GM11168 (cell line): Measurements from ENCODE around the gene RESP18.
"Not testable (repeated sequence)": the region's sequence is repeated elsewhere in the genome, so short reads cannot be mapped to it uniquely, and the experiment has no call there.

ENCODE experiments used
- in situ Hi-C: fragments of 300-500 bp; cut with MboI; formaldehyde crosslinking; loops from one replicate; pipeline ENCODE4 v1.12.0; 2022; ENCODE audit warnings: low sequenced_read_pairs; ENCODE audit not compliant: unreplicated experiment

The RESP18 gene

DNA sequence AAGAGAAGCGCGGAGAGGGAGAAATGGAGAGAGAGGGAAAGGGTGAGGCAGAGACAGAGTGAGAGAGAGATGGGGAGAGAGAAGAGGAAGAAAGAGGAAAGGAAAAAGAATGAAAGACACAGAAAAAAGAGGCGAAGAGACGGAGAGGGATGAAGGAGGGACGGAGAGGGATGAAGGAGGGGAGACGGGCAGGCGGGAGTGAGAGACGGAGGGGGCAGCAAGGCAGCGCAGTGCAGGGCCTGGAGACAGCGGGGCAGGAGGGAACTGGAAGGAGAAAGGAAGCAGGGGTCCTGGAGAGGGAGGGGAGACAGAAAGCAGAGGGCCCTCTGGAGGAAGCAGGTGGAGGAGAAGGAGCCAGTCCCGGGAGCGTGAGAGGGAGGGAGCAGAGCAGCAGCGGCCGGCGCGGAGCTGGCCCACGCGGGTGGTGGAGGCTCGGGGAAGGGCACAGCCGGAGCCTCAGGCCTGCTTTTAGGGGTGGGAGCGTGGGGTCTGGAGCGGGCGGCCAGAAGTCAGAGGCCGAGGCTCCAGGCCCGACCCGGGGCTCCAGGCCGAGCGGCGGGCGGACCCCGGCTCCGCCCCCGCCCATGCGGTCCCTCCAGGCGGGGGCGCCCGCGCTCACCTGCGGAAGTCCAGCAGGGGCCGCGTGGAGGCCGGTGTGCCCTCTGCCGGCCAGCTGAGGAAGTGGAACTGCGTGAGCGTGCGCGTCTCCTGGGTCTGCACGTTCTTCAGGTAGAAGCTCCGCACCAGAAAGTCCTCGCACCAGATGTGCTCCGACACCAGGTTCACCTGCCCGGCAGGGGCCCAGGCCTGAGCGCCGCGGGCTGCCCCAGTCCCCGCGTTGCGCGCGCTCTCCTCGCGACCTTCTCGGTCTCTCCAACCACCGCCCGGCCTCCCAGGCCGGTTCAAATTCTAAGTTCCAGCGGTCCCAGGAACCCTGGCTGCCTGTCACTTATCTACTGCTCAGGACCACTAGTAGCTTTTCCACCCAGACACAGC is 37.9 kb downstream of the RESP18 start:
- in situ Hi-C loops, result no loop called here

DNA sequence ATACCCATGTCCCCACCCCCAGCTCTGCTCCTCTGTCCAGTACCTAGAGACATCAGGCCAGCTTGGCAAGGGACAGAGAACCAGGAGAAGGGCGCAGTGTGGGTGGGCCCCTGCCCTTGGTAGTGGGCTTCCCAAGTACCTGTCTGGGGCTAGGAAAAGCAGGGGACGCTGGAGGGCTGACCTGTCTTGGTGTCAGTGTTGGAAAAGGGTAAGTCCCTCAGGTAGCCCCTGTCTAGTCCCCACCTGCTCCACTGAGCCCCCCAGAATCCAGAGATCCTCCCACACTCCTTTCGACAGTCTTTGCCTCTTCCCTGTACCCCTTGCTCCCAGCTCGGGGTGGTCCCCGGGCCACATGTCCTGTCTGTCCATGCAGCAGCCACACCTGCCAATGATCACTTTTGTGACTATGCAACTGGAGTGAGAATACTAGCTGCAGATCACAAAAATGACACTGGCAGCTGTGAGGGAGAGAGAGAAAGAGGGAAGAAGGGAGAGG is 38.8 kb downstream of the RESP18 start:
- in situ Hi-C loops, result no loop called here

DNA sequence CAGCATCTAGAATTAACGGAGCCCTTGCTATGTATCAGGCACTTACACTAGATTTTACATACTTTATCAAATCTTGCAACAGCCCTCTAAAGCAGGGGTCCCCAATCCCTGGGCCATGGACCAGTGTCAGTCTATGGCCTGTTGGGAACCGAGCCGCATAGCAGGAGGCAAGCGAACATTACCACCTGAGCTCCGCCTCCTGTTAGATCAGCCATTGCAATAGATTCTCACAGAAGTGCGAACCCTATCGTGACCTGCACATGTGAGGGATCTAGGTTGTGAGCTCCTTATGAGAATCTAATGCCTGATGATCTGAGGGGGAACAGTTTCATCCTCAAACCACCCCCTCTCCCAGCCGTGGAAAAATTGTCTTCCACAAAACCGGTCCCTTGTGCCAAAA is 39.9 kb downstream of the RESP18 start:
- in situ Hi-C loops, result no loop called here

DNA sequence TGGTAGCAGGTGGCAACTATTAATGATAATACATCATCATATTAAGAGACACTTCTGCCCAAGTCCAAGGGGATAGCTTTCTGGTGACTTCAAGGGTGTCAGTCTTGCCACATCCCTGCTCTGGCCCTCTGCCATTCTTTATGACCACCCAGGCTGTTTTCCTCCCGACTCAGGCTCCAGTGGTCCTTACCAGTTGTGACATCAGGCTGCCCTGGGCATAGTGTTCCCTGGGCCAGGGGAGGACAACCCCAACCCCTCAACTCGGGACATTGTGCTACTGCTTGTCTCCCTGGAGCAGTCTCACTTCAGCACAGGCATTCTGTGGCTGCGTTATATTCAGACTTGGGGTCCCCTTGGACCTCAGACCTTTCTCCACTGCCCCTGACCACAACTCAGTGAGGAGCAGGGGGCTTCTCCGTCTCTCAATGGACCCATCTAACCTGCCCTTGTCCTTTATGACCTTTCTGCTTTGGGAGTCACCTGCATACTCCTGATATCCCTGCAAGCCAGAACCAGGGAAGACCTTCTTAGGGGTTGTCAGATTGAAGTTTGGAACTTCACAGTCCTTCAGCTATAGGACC is 40.5 kb downstream of the RESP18 start:
- in situ Hi-C loops, result no loop called here

DNA sequence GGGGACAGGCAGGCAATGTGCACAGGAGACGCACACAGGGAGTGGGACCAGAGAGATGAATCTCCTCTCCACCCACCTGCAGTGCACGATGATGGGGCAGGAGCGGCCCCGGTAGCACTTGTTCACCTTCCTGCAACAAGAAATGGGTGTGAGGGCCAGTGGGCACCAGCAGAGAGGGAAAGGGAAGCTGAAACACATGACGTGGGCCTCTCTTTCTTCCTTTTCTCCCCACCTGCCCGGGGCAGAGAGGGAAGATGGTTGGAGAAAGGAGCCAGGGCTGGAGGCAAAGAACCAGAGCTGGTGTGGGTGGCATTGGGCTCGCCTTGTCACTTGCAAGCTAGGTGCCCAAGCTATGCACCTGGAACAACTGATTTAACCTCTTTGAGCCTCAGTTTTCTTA is 41.1 kb downstream of the RESP18 start:
- in situ Hi-C loops, result no loop called here

DNA sequence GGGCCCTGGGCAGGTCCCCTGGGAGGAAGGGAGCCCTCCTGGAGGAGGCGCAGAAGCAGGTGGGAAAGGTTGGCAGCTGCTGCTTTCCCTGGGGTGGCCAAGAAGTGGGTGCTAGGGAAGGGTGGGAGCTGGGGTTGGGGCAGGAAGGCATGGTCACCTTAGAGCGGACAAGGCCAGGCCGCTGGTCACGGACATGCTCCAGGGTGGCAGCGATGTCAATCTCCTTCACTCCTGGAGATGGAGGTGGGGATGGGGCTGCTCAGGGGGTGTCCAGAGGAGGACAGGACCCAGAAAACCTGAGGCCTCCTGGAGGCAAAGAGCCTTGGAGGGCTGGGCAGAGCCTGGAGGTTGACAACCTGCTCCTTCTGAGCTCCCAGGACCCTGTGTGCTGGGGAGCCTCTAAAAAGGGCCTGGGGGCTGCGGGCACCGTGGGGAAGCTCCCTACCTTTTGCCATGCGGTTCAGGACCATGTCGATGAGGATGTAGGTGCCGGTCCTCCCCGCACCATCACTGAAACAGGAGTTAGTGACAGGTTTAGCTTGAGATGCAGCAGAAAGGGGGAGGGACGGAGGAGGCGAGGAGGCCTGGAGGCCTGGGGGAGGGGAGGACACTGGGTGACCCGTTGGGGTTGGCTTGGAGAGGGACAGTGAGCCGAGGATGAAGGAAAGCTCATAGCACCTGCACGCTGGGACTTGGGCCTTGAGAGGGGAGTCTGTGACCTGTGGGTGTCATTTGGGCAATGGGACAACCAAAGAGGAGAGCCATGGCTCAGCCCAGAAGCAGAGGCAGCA is 42.0 kb downstream of the RESP18 start:
- in situ Hi-C loops, result no loop called here

DNA sequence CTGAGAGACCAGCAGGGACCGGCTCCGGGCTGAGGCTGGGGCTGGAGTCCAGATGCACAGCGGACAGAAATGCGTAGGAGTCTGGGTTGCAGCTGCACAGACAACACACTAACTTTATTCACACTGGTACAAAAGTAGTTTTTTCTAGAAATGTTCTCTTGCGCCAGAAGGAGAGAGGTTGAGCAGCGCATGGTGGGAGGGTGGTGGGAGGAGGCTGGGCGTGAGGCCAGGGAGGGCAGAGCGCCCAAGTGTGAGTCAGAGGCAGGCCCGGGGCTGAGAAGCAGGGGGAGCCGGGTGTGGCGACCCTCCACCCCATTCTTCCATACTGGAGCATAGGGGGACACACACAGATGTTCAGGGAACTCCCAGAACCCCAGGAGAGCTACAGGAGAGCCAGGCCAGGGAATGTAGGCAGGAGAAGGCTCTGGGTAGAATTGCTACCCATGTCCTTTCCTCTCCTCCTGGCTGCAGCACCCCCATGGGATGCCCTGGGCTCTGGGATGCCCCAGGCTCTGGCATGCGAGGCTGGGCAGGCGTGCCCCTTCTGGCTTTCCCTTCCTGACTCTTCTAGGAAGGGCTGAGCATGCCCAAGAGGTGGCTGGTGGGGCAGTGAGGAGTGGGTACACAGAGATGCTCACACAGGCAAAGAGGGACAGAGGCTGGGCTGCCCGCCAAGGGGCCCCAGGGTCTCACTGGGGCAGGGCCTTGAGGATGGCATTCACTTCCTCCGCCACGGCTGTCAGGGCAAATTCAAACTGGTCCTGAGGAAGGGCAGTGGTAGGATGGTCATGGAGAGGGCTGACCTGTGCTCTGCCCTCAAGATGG is 42.8 kb downstream of the RESP18 start:
- in situ Hi-C loops, result no loop called here

DNA sequence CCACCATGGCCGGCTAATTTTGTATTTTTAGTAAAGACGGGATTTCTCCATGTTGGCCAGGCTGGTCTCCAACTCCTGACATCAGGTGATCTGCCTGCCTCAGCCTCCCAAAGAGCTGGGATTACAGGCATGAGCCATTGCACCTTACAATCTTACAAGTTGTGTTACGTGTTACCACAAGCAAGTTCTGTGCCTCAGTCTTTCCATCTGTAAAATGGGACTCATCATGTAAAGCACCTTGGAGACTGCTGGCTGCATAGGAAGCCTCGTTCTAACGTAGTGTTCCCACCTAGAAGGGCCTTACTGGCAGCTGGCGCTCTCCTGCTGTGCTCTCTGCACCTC is 43.4 kb downstream of the RESP18 start:
- in situ Hi-C loops, result no loop called here

DNA sequence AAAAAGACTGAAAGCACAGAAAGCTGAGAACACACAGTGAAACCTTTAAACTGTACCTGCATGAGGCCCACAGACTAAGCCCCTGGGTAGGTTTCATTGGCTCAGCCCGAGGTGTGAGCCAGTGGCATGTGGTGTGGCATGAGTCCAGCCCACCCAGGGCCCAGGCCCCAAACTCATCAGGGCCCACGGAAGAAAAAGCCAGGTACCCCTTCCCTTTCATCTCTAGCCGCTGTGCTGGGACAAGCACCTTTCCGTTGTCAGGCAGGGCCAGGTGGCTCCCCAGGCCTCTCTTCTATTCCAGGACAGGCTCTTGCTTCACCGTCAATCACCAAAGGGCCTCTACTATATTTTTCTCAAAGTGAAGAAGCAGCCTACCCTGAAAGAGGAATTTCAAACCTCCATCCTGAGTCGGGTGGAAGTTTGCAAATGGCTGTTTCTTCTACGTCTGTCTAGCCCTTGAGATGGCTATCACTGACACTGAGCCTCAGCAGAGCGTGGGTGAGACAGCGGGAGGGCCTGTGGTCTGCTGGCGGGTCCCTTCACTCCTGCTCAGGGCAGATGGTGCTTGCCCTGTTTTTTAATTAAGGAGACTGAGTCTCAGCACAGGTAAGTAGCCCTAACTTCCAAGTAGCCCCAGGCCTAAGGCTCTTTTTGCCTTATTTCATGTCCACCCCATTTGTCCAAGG is 44.8 kb downstream of the RESP18 start:
- in situ Hi-C loops, result no loop called here

DNA sequence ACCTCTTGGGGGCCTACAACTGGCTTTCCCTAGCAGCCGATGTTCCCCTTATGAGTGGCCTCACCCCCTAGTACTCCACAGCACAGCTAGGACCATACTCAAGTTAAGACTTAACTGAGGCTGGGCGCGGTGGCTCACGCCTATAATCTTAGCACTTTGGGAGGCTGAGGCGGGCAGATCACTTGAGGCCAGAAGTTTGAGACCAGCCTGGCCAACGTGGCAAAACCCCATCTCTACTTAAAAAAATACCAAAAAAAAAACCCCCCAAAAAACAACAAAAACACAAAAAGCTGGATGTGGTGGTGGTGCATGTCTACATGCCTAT is 45.5 kb downstream of the RESP18 start:
- in situ Hi-C loops, result not testable (repeated sequence)

DNA sequence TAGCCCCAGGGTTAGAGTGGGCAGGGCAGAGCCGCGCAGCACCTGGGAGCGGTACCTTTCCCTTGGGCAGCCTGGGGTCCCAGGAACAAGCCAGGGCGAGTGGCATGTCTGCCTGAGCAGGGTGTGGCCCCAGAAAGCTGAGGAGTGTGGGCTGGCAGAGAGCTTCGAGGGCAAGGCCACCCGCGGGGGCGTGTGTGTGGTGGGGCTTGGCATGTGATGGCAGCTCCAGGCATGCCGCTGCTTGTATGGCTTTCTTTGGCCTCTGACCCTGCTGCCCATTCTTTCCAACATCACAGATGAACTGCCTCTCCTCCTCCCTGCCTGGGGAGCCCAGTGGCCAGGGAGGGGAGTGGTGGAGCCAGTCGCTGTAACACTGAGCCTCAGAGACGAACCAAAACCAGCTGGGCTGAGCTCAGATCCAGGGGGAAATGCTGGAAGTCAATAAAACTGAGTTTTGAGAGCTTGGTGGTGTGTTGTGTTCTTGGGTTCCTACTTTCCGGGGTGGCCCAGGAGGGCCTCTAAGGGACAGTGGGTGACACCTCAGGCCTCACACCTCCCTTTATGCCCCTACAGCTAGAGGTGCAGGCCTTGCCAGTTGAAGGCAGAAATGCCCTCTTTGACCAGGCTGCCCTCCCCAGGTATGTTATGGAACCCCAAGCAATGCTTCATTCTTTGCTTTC is 46.0 kb downstream of the RESP18 start:
- in situ Hi-C loops, result no loop called here

DNA sequence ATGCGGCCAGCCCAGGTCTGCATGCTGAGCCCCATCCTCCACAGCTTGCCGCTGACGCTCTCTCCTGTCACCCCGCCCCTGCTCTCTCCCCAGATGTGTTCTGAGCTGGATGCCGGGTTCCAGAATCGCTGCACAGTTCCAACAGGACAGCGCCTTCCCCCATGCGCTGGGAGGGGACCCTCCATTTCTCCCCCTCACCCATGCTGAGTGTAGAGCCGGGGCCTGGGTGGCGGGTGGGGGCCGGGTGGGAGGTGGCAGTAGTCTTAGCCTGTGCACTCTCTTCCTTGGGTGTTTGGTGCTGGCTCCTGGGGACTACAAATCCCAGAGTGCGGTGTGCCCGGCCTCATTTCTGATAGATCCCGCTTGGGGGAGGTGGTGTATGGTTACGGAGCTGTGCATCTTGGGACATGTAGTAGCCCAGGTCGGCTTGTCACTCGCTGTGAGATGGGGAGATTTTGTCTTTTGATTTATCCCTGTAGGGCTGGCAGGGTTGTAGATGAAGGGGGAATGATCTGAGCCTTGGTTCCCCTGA is 46.6 kb downstream of the RESP18 start:
- in situ Hi-C loops, result no loop called here

DNA sequence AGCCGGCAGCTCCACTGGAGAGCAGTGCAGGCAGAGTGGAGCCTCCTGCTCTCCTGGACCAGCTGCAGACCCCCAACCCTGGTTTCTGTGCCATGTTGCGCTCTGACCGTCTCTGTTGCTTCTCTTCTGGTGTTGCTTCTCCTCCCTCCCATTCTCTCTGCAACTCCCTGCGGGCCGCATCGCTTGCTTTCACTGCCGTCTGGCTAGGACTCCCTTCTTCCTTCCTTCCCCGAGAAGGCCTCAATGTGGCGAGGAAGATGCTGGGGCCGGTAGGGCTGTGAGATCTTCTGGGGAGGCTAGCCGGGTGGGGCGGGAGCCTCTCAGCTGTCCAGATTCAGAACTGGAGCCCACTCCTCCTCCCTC is 47.2 kb downstream of the RESP18 start:
- in situ Hi-C loops, result no loop called here

DNA sequence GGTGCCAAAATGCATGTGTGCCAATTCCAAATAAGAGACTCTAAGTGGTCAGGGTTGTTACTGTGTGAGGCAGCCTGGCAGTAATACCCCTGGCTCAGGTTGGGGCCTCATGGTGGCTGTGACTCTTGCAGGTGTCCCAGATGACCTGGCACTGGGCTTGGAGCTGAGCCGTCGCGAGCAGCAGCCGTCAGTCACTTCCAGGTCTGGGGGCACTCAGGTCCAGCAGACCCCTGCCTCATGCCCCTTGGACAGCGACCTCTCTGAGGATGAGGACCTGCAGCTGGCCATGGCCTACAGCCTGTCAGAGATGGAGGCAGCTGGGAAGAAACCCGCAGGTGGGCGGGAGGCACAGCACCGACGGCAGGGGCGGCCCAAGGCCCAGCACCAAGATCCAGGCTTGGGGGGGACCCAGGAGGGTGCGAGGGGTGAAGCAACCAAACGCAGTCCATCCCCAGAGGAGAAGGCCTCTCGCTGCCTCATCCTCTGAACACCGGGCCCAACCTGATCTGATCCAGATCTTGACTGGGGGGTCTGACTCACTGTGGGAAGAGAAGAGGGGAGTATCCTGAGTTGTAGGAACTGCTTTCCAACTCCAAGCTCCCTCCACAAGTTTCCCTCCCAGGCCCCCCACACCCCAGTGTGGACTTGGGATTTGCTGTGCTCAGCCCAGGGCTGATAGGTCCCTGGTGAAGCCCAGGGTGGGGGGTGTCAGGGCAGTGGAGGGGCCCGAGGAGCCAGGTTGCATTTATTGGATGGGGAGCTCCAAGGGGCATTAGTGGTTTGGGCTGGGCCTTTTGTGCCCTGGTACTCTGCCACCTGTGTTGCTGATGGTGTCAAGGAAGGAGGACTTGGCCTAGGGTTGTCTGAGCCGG is 47.8 kb downstream of the RESP18 start:
- in situ Hi-C loops, result no loop called here

DNA sequence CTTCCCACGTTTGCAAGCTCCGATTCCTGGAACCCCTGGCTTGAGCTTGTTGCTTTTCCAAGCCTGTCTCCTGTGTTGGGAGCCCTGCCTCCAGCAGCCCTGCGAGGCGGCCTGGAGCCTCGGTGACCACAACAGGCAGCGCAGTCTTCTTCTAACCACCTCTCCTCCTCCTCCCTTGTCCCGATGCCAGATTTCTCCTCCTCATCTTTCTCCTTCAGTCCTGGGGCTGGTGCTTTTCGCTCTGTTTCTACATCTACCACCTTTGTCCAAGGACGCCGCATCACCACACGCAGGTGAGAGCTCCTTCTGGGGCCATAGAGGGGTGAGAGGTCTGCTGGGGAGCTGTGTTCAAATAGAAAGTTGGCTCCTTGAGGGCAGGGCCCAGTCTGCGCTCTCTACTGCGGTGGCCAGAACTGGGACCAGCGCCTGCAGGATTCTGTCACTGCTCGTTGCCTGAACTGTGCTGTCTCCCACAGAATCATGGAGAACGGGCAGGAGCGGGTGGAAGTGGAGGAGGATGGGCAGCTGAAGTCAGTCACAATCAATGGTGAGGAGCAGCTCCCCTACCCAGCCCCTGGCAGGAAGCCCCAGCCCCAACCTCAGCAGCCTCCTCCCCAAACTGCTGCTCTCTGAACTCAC is 49.5 kb downstream of the RESP18 start:
- in situ Hi-C loops, result no loop called here

DNA sequence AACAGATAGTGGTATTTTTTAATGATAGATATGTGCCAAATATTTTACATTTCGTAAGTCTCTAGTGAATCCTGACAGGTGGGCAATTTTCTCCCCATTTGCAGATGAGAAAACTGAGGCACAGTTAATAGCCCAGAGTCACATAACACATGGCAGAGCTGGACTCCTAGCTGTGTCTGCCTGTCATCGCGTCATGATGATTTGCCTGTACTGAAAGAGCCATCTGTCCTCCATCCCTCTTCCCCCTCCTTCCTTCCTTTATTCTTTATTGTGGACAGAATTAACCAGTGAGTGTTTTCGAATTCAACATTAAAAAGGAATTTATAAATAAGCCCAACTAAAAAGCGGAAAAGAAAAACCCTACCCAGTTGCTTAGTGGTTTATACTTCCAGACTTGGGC is 50.2 kb downstream of the RESP18 start:
- in situ Hi-C loops, result no loop called here

DNA sequence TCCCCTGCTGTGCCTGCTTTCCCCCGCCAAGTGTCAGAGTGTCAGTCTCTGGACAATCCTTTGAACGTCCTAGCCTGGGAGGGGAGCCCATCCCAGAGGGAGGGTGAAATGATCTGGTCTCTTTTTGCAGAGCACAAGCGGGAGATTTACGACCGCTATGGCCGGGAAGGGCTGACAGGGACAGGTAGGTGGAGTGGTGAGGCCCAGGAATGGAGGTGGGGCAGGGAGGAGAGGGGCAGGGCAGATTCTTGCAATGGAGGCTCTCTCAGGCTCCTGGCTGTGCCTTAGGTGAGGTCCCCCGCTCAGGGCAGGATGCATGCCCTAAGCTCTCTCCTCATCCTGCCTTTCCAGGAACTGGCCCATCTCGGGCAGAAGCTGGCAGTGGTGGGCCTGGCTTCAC is 51.0 kb downstream of the RESP18 start:
- in situ Hi-C loops, result no loop called here

DNA sequence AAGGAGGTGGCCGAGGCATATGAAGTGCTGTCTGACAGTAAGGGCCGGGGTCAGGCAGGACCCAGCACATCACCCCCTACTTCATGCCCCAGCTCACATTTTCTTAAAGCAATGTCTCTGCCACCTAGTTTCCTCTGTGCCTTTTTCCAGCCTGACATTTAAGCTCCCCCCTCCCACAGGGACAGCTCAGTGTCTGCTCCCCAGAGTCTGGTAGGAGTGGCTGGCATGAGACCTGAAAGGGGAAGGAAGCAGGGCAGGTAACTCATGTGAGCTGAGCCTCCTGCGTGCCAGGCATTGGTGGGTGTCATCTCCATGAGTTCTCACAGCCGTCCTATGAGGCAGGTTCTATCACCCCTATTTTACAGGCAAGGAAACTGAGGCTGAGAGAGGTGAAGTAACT is 51.9 kb downstream of the RESP18 start:
- in situ Hi-C loops, result no loop called here
